ENCODE data around the gene SLC1A2. TPM values are rescaled to one million over a fixed set of nuclear protein-coding genes. Genes with fewer than 3 reads are reported as not detected.
A peak's percentile ranks its signal among the peaks of the same experiment; 100 is the strongest.

The SLC1A2 gene
- total RNA-seq, 2 donors from 2014 or later, result 0.43 to 0.50 TPM

GRCh38 chr11:35318977-35319925, 100.1 kb downstream of the SLC1A2 start:
- ATAC-seq, result no peak
- DNase-seq, result no peak
- intact Hi-C loops (cut with DNase I, micrococcal nuclease), result no loop called here

GRCh38 chr11:35318309-35318708, 101.0 kb downstream of the SLC1A2 start:
- ATAC-seq (no peak), DNase-seq (no peak)
- intact Hi-C loops (cut with DNase I, micrococcal nuclease), result no loop called here

GRCh38 chr11:35317253-35317652, 102.1 kb downstream of the SLC1A2 start:
- DNase-seq (no peak), ATAC-seq (no peak)
- intact Hi-C loops (cut with DNase I, micrococcal nuclease), result no loop called here

- no peak for DNase-seq
- ATAC-seq, result no peak
- intact Hi-C loops (cut with DNase I, micrococcal nuclease), result no loop called here
Measured at GRCh38 chr11:35316161-35316560, 103.2 kb downstream of the SLC1A2 start.

- no peak for DNase-seq
- intact Hi-C loops (cut with DNase I, micrococcal nuclease), result no loop called here
- no peak for ATAC-seq
Measured at GRCh38 chr11:35313760-35314153, 105.6 kb downstream of the SLC1A2 start.

GRCh38 chr11:35313066-35313759, 106.1 kb downstream of the SLC1A2 start:
- DNase-seq, result no peak
- ATAC-seq, result no peak
- intact Hi-C loops (cut with DNase I, micrococcal nuclease), result no loop called here

- DNase-seq (no peak), ATAC-seq (no peak)
- intact Hi-C loops (cut with DNase I, micrococcal nuclease), result no loop called here
Measured at GRCh38 chr11:35311331-35311730, 108.0 kb downstream of the SLC1A2 start.

GRCh38 chr11:35308157-35308556, 111.2 kb downstream of the SLC1A2 start:
- DNase-seq (no peak), ATAC-seq (no peak)
- intact Hi-C loops (cut with DNase I, micrococcal nuclease), result no loop called here

- ATAC-seq (no peak), DNase-seq (no peak)
- intact Hi-C loops (cut with DNase I, micrococcal nuclease), result no loop called here
Measured at GRCh38 chr11:35307221-35307621, 112.1 kb downstream of the SLC1A2 start.

GRCh38 chr11:35305670-35306382, 113.5 kb downstream of the SLC1A2 start:
- intact Hi-C loops (cut with DNase I, micrococcal nuclease), result no loop called here
- ATAC-seq (peak; percentile 80), DNase-seq (peak in 1 of 2 donors; percentile 34)

- intact Hi-C loops (cut with DNase I, micrococcal nuclease), result no loop called here
- no peak for ATAC-seq
- DNase-seq, result no peak
Measured at GRCh38 chr11:35304900-35305460, 114.4 kb downstream of the SLC1A2 start.

- no peak for DNase-seq
- intact Hi-C loops (cut with DNase I, micrococcal nuclease), result no loop called here
Measured at GRCh38 chr11:35304386-35304775, 115.0 kb downstream of the SLC1A2 start.

GRCh38 chr11:35303596-35304385, 115.6 kb downstream of the SLC1A2 start:
- DNase-seq (peak; percentile 16 to 68), ATAC-seq (peak; percentile 27)
- intact Hi-C loops (cut with DNase I, micrococcal nuclease), result no loop called here

More at GRCh38 chr11:35304386-35304775, 115.0 kb downstream of the SLC1A2 start:
- peak; percentile 33 for ATAC-seq

- DNase-seq, result no peak
- no peak for ATAC-seq
- intact Hi-C loops (cut with DNase I, micrococcal nuclease), result no loop called here
Measured at GRCh38 chr11:35302398-35302797, 117.0 kb downstream of the SLC1A2 start.

GRCh38 chr11:35298369-35298768, 121.0 kb downstream of the SLC1A2 start:
- DNase-seq, result no peak
- intact Hi-C loops (cut with DNase I, micrococcal nuclease), result no loop called here
- ATAC-seq, result no peak

GRCh38 chr11:35295751-35296150, 123.6 kb downstream of the SLC1A2 start:
- intact Hi-C loops (cut with DNase I, micrococcal nuclease), result no loop called here
- DNase-seq (no peak), ATAC-seq (no peak)

- ATAC-seq (no peak), DNase-seq (no peak)
- intact Hi-C loops (cut with DNase I, micrococcal nuclease), result no loop called here
Measured at GRCh38 chr11:35293699-35294098, 125.7 kb downstream of the SLC1A2 start.

- DNase-seq, result no peak
- intact Hi-C loops (cut with DNase I, micrococcal nuclease), result no loop called here
- ATAC-seq, result no peak
Measured at GRCh38 chr11:35293035-35293434, 126.3 kb downstream of the SLC1A2 start.

All from left colon (tissue), 2 donors.